T-helper 9 cell (primary cell): ENCODE results near the gene RXFP2.
A peak's percentile ranks its signal among the peaks of the same experiment; 100 is the strongest.

ENCODE experiments used
- DNase-seq: peaks from one replicate; pipeline ENCODE4 v3.0.0-alpha.2; 2020
- total RNA-seq, 2 donors: gene quantifications; one replicate each; lab custom pipeline; 2026; lab: John Stamatoyannopoulos, UW

RXFP2 gene, protein sequence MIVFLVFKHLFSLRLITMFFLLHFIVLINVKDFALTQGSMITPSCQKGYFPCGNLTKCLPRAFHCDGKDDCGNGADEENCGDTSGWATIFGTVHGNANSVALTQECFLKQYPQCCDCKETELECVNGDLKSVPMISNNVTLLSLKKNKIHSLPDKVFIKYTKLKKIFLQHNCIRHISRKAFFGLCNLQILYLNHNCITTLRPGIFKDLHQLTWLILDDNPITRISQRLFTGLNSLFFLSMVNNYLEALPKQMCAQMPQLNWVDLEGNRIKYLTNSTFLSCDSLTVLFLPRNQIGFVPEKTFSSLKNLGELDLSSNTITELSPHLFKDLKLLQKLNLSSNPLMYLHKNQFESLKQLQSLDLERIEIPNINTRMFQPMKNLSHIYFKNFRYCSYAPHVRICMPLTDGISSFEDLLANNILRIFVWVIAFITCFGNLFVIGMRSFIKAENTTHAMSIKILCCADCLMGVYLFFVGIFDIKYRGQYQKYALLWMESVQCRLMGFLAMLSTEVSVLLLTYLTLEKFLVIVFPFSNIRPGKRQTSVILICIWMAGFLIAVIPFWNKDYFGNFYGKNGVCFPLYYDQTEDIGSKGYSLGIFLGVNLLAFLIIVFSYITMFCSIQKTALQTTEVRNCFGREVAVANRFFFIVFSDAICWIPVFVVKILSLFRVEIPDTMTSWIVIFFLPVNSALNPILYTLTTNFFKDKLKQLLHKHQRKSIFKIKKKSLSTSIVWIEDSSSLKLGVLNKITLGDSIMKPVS
- 0 reads per million in 2 donors for total RNA-seq

DNA sequence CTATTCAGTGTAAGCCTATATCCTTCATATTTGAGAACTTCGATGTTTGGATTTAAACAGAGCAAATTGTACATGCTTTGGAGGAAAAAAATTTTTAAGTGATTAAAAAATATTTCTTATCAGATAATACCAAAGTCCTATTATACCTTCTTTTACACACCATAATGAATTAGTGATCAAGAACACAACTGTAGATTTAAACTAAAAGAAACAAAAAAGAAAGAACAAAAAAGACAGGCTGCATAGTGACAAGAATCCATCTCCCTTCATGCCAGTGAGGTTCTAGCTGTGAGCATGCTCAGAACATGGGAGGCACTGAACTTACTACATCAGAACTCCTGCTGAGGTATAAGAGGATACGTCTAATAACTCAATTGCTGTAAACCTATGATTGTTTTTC, at the start of gene RXFP2:
Gene RXFP2 (plus strand): TSS at position 301 of the 400 bp plus-strand sequence. CDS start 87 bp downstream, at position 388.
- no peak for DNase-seq

DNA sequence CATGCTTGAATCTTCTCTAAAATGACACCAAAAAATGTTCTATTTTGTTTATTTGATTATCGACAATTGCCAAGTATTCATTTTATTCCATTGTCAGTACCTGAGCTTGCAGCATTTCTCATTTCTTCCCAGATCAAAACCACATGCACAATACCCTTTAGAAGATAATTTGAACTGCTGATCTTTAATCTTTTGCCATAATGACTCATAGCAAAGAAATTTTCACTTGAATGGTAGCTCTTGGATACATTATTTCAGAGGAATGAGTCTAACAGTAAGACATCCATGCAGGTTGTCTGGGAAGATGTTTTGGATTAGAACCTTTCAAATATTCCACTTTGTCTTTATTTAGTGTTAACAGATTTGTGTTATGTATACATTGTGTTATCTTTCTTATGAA, 42.0 kb upstream of the RXFP2 start:
- no peak for DNase-seq

DNA sequence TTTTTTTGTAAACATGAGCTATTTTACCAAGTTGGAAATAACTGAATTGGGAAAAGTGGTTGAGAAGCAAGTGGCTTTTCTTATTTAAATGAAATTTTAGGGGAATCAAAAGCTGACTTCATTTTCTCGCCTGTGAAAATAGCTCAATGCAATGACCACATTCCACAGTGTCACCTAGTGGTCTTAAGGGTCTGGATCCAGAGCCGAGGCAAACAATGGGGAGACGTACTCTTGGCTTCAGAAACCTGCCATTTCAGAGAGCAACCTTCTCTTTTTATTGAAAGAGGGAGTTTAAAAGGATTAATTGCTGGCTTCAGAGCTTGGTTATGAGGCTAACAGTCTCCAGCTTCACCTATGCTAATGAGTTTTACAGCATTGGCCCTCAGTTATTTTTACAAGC, 39.7 kb upstream of the RXFP2 start:
- DNase-seq = no peak

DNA sequence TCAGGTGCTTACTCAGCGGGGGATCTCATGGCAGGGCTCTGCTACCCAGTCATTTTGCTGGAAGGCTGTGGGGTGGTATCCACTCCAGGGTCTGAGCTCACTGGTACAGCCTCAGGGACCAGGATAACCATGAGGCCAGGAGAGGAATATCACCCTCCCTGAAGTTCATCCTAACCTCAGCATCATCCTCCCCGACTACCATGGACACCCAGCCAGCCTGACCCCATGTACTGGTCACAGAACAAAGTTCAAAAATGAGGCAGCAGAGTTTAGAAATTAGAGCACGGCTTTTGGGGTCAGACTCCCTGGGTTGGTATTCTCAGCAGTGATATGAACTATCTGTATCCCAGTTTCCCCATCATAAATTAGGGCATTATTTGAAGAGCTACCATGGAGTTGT, 35.5 kb upstream of the RXFP2 start:
- DNase-seq = no peak

DNA sequence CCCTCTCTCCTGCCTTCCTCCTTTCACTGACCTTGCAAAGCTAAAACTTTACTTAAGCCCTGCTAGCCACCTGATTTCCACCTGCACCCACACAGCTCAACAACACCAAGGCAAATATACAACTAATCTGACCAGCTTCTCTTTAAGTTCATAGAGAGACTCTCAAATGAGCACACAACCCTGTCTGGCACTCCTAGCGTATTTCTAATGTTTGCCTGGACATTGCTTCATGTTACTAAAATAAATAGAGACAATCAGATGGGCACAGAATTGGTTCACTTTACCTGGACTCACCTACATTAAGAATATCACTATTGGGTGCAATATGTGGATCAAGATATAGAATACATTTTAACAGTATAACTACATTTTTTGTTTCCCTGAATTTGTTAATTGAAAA, 33.2 kb upstream of the RXFP2 start:
- DNase-seq = no peak

DNA sequence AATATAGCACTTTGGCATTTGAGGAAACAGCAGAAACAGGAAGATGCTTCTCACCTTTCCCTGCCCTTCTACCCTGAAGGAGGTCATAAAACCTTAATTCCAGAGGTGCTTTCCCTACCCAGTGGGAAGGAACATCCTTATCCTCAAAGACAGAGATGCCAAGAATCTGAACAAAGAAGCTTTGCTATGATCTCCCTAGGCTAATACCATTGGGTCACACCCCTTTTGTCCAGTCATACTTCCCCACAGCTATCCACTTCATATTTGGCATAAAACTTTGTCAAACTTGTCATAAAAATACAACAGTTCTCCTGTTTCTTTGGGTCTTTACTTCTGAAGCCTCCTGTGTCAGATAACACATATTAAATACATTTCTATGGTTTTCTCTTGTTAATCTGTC, 21.7 kb upstream of the RXFP2 start:
- DNase-seq = no peak

DNA sequence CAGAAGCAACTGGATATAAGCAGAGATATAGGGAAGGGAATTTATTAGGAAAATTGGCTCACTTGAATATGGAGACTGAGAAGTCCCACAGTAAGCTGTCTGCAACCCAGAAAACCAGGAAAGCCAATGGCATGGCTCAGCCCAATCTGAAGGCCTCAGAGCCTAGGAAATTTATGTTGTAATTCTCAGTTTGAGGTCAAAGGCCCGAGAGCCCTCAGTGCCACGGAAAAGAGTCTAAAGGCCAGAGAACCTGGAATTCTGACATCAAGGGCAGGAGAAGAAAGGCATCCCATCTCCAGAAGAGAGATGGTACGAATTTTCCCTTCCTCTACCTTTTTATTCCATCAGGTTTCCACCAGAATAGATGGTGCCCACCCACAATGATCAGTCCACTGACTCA, 20.1 kb upstream of the RXFP2 start:
- no peak for DNase-seq

DNA sequence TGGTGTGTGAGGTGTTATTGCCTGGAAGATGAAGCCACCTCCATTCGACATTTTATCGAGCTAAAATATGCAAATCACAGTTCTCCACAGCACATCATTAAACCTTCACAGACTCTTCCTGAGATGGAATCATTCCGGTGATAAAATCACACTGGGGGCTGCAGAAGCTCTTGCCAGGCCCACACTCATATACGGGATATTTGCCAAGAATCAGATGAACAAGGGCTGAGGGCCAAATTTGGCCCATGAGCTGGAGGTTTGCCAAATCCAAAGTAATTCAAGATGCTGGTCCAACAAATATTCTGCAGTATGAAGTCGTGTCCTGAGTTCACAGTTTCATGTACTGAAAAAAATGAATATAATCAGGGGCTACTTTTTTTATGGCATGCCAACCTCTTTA, 16.7 kb upstream of the RXFP2 start:
- DNase-seq = no peak

DNA sequence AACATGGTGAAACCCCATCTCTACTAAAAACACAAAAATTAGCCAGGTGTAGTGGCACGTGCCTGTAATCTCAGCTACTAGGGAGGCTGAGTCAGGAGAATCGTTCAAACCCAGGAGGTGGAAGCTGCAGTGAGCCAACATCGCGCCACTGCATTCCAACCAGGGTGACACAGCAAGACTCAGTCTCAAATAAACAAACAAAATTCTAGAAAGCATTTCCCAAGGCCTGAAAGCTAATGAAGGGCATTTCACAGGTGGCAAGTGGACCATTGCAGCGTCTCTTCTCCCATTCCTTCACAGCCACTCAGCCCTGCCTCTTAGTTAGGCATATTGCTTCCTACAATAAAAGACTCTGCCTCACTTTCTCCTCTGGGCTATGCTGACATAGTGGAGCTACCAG, 13.5 kb upstream of the RXFP2 start:
- no peak for DNase-seq

DNA sequence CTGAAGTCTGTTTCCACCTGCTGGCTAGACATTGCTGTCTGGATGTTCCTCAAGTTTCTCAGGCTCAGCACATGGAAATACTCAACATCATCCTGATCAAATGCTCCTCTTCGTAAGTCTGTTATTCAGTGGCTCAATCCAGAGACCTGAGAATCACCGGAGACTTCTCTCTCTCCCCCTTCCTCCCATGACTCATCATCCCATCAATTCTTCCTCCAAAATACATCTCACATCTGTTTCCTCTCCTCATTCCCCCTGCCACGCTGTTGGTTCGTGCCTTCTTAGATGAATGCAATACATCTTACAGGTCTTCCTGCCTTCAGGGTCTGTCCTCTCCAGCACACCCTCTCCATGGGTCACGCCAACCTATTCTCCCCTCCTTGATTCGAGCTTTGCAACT, 7.4 kb upstream of the RXFP2 start:
- no peak for DNase-seq

DNA sequence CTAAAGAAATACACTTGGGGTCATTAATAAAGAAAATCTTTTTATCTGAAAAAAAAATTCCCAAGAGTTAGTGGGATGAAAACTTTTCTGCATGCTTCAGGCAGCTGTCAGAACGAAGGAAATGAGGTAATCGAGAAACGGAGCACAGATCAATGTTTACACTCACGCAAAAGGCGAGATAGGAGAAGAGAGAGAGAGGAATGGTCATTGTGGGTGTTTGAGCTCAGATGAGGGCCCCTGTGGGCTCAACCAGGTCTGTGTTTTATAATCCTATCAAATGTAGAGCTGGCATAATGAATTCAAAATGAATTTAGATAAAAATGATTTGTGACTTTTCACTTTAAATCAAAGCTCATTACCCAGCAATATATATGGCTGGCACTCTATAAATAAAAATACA, 6.3 kb upstream of the RXFP2 start:
- no peak for DNase-seq

DNA sequence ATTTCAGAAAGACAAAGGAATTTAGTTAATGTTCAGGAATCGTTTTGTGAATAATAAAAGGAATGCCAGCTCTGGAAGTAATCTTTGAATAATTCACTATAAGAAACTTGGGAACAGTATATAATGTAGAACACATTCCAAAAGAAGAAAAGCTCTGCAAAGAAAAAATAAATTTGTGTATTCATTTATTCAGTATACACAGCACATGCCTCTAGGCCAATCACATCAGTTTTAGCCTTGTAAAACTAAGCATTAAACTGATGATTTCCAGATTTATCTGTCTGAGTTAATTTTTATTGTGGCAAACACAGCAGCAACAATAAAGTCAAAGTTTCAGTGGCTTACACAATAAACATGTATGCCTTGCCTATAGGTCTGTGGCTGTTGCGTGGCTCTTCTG, 5.7 kb upstream of the RXFP2 start:
- DNase-seq = no peak

DNA sequence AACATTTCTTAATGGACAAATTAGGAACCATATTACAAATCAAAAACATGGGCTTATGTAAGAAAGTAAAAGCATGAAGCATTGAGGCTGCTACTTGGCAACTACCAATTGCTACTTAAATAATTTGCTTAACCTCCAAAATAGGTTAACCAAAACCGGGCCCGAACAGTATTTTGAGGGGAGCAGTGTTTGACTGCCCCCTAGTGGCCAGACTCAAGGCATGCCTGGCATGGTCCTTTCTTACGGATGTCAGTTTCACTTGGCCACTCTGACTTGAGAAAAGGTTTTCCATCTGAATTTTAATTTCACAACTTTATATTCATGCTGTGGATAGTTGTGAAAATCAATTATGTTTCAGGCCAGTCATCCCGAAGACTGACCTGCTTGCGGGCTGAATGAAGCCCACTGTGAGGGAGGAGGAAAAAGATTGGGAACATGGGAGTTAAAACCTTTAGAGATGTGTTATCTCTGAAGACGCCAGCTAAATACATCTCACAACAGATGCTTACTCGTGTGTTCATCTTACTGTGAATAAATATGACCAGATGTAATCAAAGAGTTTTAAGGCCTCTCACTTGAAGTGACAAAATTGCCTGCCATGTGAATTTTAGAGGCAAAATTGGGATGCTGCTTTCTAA, 2.9 kb downstream of the RXFP2 start:
- peak; percentile 55 for DNase-seq

DNA sequence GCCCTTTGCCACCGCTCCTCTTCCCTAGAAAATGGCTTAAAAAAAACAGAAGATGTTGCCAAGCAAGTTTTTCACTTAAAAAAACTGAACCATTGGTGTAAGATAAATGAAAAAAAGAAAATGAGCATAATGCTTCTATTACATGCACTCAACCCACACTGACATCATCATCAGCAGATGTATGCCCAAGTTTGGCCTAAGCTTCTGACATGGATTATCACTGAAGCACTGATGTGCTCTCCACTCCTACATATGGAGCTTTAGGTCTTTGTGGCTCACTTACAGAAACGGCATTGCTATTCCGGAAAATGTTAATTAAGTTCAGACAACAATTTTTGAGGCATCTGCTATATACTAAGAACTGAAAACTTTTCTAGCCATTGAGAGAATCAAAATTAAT, 8.0 kb downstream of the RXFP2 start:
- DNase-seq = no peak

DNA sequence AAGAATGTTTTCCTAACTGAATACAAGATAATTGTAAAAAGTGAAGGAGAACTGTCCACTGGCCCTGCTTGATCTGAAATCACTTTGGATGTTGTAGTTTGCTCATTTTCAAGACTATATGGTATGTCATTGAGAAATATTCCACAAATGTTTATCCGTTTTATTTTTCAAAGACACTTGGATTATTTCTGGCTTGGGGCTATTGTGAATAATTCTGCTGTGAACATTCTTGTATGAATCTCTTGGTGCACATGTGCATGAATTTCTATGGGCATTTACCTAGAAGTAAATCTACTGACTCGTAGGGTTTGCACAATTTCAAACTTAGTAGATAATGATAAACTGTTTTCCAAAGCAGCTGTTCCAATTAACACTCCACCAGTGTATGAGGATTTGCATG, 8.6 kb downstream of the RXFP2 start:
- DNase-seq = no peak

DNA sequence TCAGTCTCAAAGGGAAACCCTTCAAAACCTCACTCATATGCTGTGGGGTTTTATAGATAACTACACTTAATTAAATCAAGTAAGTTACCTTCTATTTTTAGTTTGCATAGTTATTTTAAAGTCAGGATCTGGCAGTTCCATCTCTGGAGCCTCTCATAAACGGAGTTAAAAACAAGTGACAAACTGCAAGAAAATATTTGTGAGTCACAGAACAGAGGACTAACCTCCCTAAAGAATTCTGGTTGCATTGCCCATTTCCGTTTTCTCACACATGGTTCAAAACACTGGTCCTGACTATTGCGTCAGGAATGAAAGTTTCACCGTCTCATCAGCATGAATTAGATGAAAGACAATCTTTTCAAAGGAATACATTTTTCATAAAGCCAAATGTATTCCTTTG, 10.6 kb downstream of the RXFP2 start:
- no peak for DNase-seq

DNA sequence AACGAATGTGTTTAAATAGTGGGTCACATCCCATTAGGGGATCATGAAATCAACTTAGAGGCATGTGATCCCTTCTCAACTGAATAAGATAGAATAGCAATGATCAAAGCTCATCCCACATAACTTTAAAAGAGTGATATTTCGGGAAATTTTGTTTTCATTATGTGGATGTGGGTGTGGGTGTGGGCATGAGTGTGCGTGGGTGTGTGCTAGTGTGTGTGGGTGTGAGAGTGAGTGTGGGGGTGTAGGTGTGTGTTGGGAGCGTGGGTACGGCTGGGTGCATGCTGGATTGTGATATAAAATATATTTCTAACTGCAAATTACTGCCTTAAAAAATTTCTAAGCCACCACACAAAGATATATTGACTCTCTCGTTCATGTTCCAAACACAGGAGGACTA, 15.9 kb downstream of the RXFP2 start:
- no peak for DNase-seq

DNA sequence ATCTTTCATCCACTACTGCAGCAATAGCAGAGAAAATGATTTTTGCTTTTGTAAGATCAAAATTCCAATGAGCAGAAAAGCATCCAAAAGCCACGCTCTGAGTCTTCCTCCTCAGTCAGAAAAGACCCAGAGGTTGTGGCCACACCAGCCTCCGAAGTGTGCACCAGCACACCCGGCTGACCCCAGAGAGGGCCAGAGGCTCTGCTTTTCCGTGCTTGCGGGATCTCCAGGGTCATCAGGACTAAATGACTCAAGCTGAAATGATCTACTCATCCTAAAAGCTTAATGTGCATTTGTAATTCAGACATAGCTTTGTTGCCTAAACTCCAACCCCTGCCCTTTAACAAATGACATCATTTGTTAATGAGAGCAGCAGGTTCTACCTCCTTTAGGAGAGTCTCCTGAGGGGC, 16.5 kb downstream of the RXFP2 start:
- DNase-seq = no peak

DNA sequence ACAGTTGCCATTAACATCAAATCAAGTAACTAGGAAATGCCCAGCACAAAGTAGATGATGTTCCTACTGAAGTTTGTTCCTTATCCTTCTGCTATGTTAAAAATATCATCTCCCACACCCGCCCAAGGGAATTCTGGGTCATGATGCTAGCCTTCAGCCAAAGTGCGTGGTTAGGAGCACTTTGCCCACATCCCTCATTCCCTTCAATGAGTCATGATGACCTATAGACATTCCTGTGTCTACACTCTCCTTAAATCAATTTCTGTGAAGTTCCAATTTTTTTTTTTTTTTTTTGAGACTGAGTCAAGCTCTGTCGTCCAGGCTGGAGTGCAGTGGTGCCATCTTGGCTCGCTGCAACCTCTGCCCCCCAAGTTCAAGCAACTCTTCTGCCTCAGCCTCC, 17.0 kb downstream of the RXFP2 start:
- DNase-seq = no peak

DNA sequence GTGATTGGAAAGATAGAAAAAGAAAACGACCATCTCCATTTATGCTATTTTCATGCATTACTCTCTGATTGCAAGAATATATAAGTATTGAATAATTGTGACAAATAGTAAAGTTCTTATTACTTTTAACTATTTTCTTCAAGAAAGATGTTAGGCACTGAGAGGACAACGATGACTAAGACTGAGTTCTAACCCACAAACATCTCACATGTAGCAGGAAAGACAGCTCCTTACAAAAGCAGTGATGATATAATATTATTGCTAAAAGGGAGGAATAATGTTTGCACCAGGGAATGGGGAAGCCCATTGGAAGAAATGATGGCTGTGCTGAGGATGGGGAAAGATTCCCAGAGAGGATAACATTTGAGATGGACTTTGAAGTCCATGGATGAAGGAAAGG, 22.6 kb downstream of the RXFP2 start:
- DNase-seq = no peak

DNA sequence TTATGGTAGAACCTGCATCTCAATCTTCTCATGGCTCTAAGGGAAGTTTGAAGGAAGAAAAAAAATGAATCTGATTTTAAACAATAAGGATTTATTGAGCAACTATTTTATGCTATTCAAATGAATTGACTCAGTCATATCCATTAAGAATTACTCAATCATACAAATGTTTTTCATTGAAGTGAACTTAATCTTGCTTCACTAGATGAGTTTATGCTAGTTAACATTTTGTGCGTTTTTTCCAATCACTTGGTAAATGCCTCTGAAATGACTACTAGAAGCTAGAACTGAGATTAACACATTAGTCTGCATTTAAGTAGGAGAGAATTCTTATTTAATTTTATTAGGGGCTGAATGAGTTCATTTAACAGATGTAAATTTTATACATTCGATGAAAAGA, 25.2 kb downstream of the RXFP2 start:
- no peak for DNase-seq

DNA sequence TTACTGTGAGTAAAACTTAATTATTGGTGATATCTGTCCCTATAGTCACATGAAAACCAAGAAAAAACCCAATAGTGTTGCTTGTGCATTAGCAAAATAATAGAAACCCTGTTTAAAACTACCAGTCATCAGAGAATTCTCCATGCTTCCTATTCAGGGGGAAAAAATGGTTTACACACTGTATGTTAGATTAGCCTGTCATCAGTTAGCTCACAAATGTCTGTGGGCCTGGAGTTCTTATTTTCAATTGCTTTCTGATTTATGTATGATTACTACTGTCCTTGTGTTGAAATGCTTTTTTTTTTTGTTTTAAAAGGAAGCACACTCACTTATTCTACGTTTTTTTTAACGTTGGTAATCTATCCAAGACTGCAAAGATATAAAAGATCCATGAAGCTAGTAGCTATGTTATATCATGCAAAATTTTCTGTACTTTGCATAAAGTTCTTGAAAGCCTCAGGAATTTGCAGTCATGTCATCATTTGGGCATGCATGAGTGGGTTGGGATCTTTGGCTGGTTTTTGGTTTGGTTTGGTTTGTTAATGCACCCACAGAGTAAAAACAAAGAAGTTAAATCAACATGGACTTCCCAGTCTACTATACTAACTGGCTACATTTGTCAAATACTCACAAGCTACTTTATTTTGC, 25.9 kb downstream of the RXFP2 start:
- no peak for DNase-seq

DNA sequence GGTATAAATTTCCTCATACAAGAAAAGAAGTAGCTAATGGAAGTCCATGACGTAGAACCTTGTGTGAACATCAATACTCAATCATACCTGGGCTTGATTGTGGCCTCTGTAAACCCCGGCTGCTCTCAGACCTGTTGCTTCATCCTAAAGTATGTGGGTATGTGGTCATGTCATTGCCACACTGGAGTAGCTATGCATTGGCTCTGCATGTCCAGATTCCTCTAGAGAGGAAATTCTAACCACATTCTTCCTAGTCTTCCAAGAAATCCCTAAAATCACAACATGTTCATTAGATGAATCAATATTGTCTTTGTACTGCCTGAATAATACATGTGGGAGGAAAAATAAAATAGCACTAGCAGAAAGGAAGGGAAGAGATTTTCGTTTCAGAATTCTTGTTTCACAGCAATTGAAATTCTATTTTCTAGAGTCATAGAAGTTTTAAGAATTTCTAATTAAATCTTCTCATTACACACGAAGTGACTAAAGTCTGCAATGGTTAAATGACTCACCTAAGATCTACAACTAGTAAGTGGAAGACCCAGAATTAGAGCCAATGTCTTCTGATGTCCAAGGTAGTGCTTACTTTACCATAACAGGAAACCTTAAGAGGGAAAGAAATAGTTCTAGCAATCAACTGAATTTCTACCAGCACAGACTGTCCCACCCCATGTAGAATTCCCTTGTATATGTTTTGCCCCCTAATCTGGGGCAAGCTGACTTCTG, 28.0 kb downstream of the RXFP2 start:
- DNase-seq = no peak
